Mesothelial cell of epicardium (in vitro differentiated cells): ENCODE results near the gene SEL1L2. TPM values are rescaled to one million over a fixed set of nuclear protein-coding genes. Genes with fewer than 3 reads are reported as not detected.

Source experiments
- DNase-seq, 2 experiments: peaks; one replicate each; pipeline ENCODE4 v3.0.0; 2021; ENCODE audit warnings: low spot score in 2 of 2; ENCODE audit not compliant: unreplicated experiment in 2 of 2
- H3K27ac Mint-ChIP-seq: 2 replicates; pipeline ENCODE4 v1.8.0; 2021; ENCODE audit warnings: mixed read lengths
- H3K27me3 Mint-ChIP-seq: 2 replicates; pipeline ENCODE4 v1.8.0; 2021; ENCODE audit warnings: low read depth, mixed read lengths
- H3K36me3 Mint-ChIP-seq: 2 replicates; pipeline ENCODE4 v1.8.0; 2021; ENCODE audit warnings: mixed read lengths
- H3K4me1 Mint-ChIP-seq: 2 replicates; pipeline ENCODE4 v1.8.0; 2021; ENCODE audit warnings: mixed read lengths
- H3K4me3 Mint-ChIP-seq: 2 replicates; pipeline ENCODE4 v1.8.0; 2021; ENCODE audit warnings: mild to moderate bottlenecking, moderate library complexity, mixed read lengths
- H3K9me3 Mint-ChIP-seq: 2 replicates; pipeline ENCODE4 v1.8.0; 2021; ENCODE audit warnings: mixed read lengths
- CTCF ChIP-seq: fragments of 200-600 bp; sonication (generic); IDR thresholded peaks from one replicate; pipeline ENCODE4 v1.5.0; 2021; ENCODE audit warnings: antibody characterized with exemption; ENCODE audit not compliant: unreplicated experiment
- total RNA-seq: library from RNA; stranded (reverse); gene quantifications from 3 replicates; pipeline ENCODE4 v1.2.1, GENCODE V29; 2021

The SEL1L2 gene
- total RNA-seq, 1 donor from 2014 or later = not detected

GRCh38 chr20:13809373-13809772, 181.0 kb downstream of the SEL1L2 start:
- Mint-ChIP-seq H3K9me3 (no peaks in the 10 kb centered on the region), H3K27me3 (no peaks in the 10 kb centered on the region), H3K4me1 (no peaks in the 10 kb centered on the region), H3K4me3 (no peak overlapping the region), H3K27ac (no peak overlapping the region), H3K36me3 (peaks cover 21% of the 10 kb centered on the region)
- TF ChIP-seq CTCF = no peak
- DNase-seq = no peak

GRCh38 chr20:13800728-13801134, 189.7 kb downstream of the SEL1L2 start:
- peaks cover 17% of the 10 kb centered on the region for H3K4me1 Mint-ChIP-seq
- peaks cover 35% of the 10 kb centered on the region for H3K36me3 Mint-ChIP-seq
- peak; percentile 30 to 55 for DNase-seq
- no peak overlapping the region for H3K4me3 Mint-ChIP-seq
- TF ChIP-seq CTCF = no peak
- peak overlapping the region; percentile 70 for H3K27ac Mint-ChIP-seq
- no peaks in the 10 kb centered on the region for H3K27me3 Mint-ChIP-seq
- H3K9me3 Mint-ChIP-seq = no peaks in the 10 kb centered on the region

GRCh38 chr20:13799974-13800373, 190.4 kb downstream of the SEL1L2 start:
- Mint-ChIP-seq H3K27ac (peak overlapping the region; percentile 35), H3K36me3 (peaks cover 38% of the 10 kb centered on the region), H3K27me3 (no peaks in the 10 kb centered on the region), H3K4me3 (no peak overlapping the region), H3K9me3 (no peaks in the 10 kb centered on the region), H3K4me1 (peaks cover 17% of the 10 kb centered on the region)
- no peak for TF ChIP-seq CTCF
- DNase-seq = no peak

Other genes starting within 250 kb of the SEL1L2 start
- 17.2 to 18.5 TPM (median 17.4 TPM) in 3 replicates for gene ESF1, start 205.7 kb downstream of the SEL1L2 start, total RNA-seq
- 38.9 to 40.7 TPM (median 40.4 TPM) in 3 replicates for gene NDUFAF5, start 205.6 kb downstream of the SEL1L2 start, total RNA-seq
- 10.0 to 11.8 TPM (median 11.2 TPM) in 3 replicates for gene MACROD2, start 4.9 kb upstream of the SEL1L2 start, total RNA-seq